ENCODE results near the gene ORC5. TPM values are rescaled to one million over a fixed set of nuclear protein-coding genes. Genes with fewer than 3 reads are reported as not detected.

ORC5 gene
- total and polyA plus RNA-seq, 10 of the 15 experiments (the other 5 are each of a cell fraction or from before 2014, with no cell fraction given), result 14.8 to 58.6 (median 30.3) TPM

DNA sequence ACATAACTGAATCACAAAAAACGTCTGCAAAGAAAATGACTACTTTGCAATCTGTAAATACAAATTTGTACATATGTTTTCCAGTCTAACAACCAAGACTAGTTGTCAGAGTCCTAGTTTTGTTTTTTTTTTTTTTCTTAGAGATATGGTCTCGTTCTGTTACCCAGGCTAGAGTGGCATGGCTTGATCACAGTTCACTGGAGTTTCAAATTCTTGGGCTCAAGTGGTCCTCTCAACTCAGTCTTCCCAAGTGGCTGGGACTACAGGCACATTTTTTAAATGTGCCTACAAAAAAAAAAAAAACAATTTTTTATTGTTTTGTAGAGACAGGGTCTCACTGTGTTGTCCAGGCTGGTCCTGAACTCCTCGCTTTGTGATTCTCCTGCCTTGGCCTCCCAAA lies 70.8 kb downstream of the ORC5 start:
- POLR2A ChIA-PET, result interaction anchor here (0.9 kb wide), 1 partner anchor 566 kb away, joined by 3 read pairs; no protein-coding TSS in a partner anchor
- no peak overlapping the region for H3K9ac ChIP-seq (ENCODE audit: control insufficient read depth, insufficient read depth, low read length)
- no peaks in the 10 kb centered on the region for H3K4me1 ChIP-seq (ENCODE audit: control insufficient read depth, insufficient read depth, low read length)
- H3K36me3 ChIP-seq (ENCODE audit: control insufficient read depth in 2 of 2, insufficient read depth in 2 of 2, low read length in 1 of 2), result peaks cover 0 to 1% of the 10 kb centered on the region in 2 experiments; a peak in 3 of 4 replicates
- RAD21 ChIA-PET (ENCODE audit: unreplicated experiment), result no interaction called here
- H2AFZ ChIP-seq (ENCODE audit: control insufficient read depth, low read depth, low read length), result no peak overlapping the region
- no peak overlapping the region for H3K4me2 ChIP-seq (ENCODE audit: control insufficient read depth, insufficient read depth)
- no peak overlapping the region for H3K4me3 ChIP-seq
- no peaks in the 10 kb centered on the region for H3K27me3 ChIP-seq (replicated peaks in 1 of 2; ENCODE audit: control insufficient read depth in 2 of 2, insufficient read depth in 2 of 2, low read length in 1 of 2)
- TF ChIP-seq HDAC6 (IDR thresholded peaks at IDR 0.05; ENCODE audit: unreplicated experiment), result no peak
- no peak for TF ChIP-seq TCF3 (IDR thresholded peaks at IDR 0.05; ENCODE audit: borderline replicate concordance, insufficient read depth, low read depth, low read length)
- TF ChIP-seq HDGF (IDR thresholded peaks at IDR 0.05), result no peak
- TF ChIP-seq, protein P1, sequence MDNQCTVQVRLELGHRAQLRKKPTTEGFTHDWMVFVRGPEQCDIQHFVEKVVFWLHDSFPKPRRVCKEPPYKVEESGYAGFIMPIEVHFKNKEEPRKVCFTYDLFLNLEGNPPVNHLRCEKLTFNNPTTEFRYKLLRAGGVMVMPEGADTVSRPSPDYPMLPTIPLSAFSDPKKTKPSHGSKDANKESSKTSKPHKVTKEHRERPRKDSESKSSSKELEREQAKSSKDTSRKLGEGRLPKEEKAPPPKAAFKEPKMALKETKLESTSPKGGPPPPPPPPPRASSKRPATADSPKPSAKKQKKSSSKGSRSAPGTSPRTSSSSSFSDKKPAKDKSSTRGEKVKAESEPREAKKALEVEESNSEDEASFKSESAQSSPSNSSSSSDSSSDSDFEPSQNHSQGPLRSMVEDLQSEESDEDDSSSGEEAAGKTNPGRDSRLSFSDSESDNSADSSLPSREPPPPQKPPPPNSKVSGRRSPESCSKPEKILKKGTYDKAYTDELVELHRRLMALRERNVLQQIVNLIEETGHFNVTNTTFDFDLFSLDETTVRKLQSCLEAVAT (IDR thresholded peaks at IDR 0.05), result no peak
- TF ChIP-seq GABPA (IDR thresholded peaks at IDR 0.05; ENCODE audit: low read depth), result no peak
- TF ChIP-seq BCL11A (IDR thresholded peaks at IDR 0.05; ENCODE audit: low read depth, low read length), result no peak
- TF ChIP-seq ZBED1 (IDR thresholded peaks at IDR 0.05; ENCODE audit: borderline replicate concordance), result no peak
- no peak for TF ChIP-seq EGR1 (IDR thresholded peaks at IDR 0.05; ENCODE audit: borderline replicate concordance in 1 of 2, low read depth in 2 of 2, low read length in 2 of 2)
- no peak for TF ChIP-seq RUNX3 (IDR thresholded peaks at IDR 0.05; ENCODE audit: low read length)
- no peak for TF ChIP-seq CBX5 (IDR thresholded peaks at IDR 0.05; ENCODE audit: low read depth)
- ATAC-seq (no peak), FAIRE-seq (no peak), DNase-seq (ENCODE audit: low read depth, low spot score) (no peak)
- CTCF ChIA-PET, result interaction anchor here (0.8 kb wide), 1 partner anchor 21 kb away, joined by 3 read pairs; no protein-coding TSS in a partner anchor
- no peaks in the 10 kb centered on the region for H4K20me1 ChIP-seq (ENCODE audit: control insufficient read depth, insufficient read depth)
- 90% methylated on average over 3 of the region's 3 CpGs for WGBS (ENCODE audit: insufficient coverage, insufficient replicate concordance, low lambda C conversion rate, missing lambda C conversion rate)
- no TSS peak for BruUV-seq (replicated peaks)
- no peaks in the 10 kb centered on the region for H3K79me2 ChIP-seq (ENCODE audit: control insufficient read depth, insufficient read depth, low read length)
- intact Hi-C loops (cut with micrococcal nuclease; ENCODE audit: unreplicated experiment) (no loop called here), in situ Hi-C loops (cut with MboI) (no loop called here)
- no peaks in the 10 kb centered on the region for H3K9me3 ChIP-seq (replicated peaks; ENCODE audit: control insufficient read depth, insufficient read depth, low read length)
- SMC1A ChIA-PET (ENCODE audit: uncharacterized antibody, unreplicated experiment), result interaction anchor here (0.6 kb wide), 1 partner anchor 23 kb away, joined by 3 read pairs; no protein-coding TSS in a partner anchor
- no peak overlapping the region for H3K27ac ChIP-seq (ENCODE audit: control insufficient read depth, insufficient read depth)
